GM12801 (cell line): Measurements from ENCODE around the gene ZNF638.

Experiments
- CTCF ChIP-seq: IDR thresholded peaks from one replicate; pipeline ENCODE4 v1.5.1; 2011; ENCODE audit warnings: control low read depth; ENCODE audit not compliant: insufficient read length; ENCODE audit errors: extremely low read depth

ZNF638 gene

GRCh38 chr2:71298914-71299313 lies 32.7 kb upstream of the ZNF638 start:
- TF ChIP-seq CTCF, result no peak

- no peak for TF ChIP-seq CTCF
These were observed 32.1 kb upstream of the ZNF638 start for GRCh38 chr2:71299507-71299906.

DNA sequence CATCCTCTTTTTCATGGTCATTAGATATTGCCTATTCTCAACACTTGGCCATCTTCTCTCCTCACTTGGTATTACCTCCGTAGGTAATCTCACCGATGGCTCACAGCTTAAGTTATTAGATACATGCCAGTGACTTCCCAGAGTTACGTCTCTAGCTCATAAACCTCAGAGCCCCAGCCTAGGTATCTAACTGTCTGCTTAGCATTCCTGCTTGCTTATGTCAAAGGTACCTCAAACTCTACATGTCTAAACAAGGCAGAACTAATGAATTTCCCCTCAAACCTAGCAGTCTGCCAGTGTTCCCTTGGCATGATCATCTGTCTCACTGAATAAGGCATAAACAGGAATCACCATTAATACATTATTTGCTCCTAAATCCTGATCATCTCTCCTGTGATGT lies 27.7 kb upstream of the ZNF638 start:
- no peak for TF ChIP-seq CTCF

- no peak for TF ChIP-seq CTCF
These were observed 24.8 kb upstream of the ZNF638 start for GRCh38 chr2:71306762-71307161.

- TF ChIP-seq CTCF, result no peak
These were observed 18.4 kb upstream of the ZNF638 start for GRCh38 chr2:71313016-71313766.

DNA sequence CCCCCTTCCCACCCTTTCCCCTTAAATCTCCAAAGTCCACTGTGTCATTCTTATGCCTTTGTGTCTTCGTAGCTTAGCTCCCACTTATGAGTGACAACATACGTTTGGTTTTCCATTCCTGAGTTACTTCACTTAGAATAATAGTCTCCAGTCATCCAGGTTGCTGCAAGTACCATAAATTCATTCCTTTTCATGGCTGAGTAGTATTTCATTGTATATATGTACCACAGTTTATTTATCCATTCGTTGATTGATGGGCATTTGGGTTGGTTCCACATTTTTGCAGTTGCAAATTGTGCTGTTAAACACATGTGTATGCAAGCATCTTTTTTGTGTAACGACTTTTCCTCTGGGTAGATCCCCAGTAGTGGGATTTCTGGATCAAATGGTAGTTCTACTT lies 14.5 kb upstream of the ZNF638 start:
- TF ChIP-seq CTCF, result no peak

GRCh38 chr2:71323386-71323785 lies 8.2 kb upstream of the ZNF638 start:
- TF ChIP-seq CTCF, result no peak

- no peak for TF ChIP-seq CTCF
These were observed 4.6 kb upstream of the ZNF638 start for GRCh38 chr2:71326968-71327367.
